ENCODE measurements around the gene HSD11B1L.
"Not testable (repeated sequence)": the region's sequence is repeated elsewhere in the genome, so short reads cannot be mapped to it uniquely, and the experiment has no call there.

- not testable (repeated sequence) for TF ChIP-seq POLR2A, CTCF (IDR thresholded peaks at IDR 0.05)
Measured at GRCh38 chr19:5702053-5702410, 21.2 kb downstream of the HSD11B1L start.

Data from body of pancreas (tissue), 4 donors.